Mucosa of rectum (tissue), 2 donors: ENCODE results near the gene ULK4.

Source experiments
- H3K27ac ChIP-seq, 2 donors: one replicate each; pipeline ENCODE4 v1.7.0; 2013; ENCODE audit warnings: inconsistent platforms in 2 of 2, low read depth in 2 of 2, low read length in 2 of 2
- H3K27me3 ChIP-seq, 2 donors: one replicate each; pipeline ENCODE4 v1.7.0; 2013; ENCODE audit warnings: low read length in 2 of 2; ENCODE audit not compliant: control insufficient read depth in 2 of 2, insufficient read depth in 2 of 2
- H3K36me3 ChIP-seq, 2 donors: one replicate each; pipeline ENCODE4 v1.7.0; 2013; ENCODE audit warnings: low read length in 2 of 2; ENCODE audit not compliant: control insufficient read depth in 2 of 2, insufficient read depth in 2 of 2
- H3K4me1 ChIP-seq, 2 donors: one replicate each; pipeline ENCODE4 v1.7.0; 2013; ENCODE audit warnings: low read length in 2 of 2, mild to moderate bottlenecking in 1 of 2; ENCODE audit not compliant: control insufficient read depth in 2 of 2, insufficient read depth in 2 of 2
- H3K4me3 ChIP-seq, 2 donors: one replicate each; pipeline ENCODE4 v1.7.0; 2013; ENCODE audit warnings: low read length in 2 of 2
- H3K9ac ChIP-seq, 2 donors: one replicate each; pipeline ENCODE4 v1.7.0; 2013; ENCODE audit warnings: low read length in 2 of 2, low read depth in 1 of 2, mild to moderate bottlenecking in 1 of 2
- H3K9me3 ChIP-seq, 2 donors: one replicate each; pipeline ENCODE4 v1.7.0; 2013; ENCODE audit warnings: low read length in 2 of 2; ENCODE audit not compliant: control insufficient read depth in 2 of 2
- donor health status: healthy.
- donor health status: Normal muscosa, but diverticular disease.

ULK4 gene

GRCh38 chr3:41522612-41523011, 439.3 kb downstream of the ULK4 start:
- Histone ChIP-seq H3K9ac (no peak overlapping the region), H3K27ac (no peak overlapping the region), H3K27me3 (no peaks in the 10 kb centered on the region), H3K9me3 (no peaks in the 10 kb centered on the region), H3K36me3 (no peaks in the 10 kb centered on the region), H3K4me3 (no peak overlapping the region), H3K4me1 (no peaks in the 10 kb centered on the region)

DNA sequence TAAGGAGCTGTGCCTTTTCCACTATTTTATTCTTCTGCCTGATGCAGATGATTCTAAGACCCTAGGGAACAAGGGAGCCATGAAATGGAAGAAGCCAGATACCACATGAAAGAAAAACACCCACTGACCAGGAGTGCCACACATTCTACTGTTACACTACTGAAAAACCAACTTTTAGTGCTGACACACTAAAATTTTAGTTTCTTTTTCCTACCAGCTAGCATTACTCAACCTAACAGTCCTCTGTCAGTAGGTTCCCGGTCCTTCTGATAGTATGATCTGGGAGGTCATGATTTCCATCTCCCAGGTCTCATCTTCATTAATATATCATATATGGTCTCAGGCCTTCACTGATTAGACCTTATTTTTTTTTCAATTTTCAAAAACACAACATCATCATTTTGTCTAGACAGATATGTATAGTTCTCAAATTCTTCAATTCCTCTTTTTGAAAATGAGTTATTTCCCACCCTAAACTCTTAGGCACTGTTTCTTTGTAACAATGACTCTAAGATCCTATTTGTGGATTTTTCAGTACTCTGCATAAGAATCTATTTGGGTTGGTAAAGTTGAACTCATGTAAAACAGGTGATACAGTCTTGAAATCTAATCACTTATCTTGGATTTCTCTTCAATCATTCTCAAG, 440.8 kb downstream of the ULK4 start:
- no peak overlapping the region for H3K27ac ChIP-seq
- no peaks in the 10 kb centered on the region for H3K36me3 ChIP-seq
- H3K4me1 ChIP-seq: no peaks in the 10 kb centered on the region
- H3K27me3 ChIP-seq: no peaks in the 10 kb centered on the region
- H3K9ac ChIP-seq: no peak overlapping the region
- no peaks in the 10 kb centered on the region for H3K9me3 ChIP-seq
- no peak overlapping the region for H3K4me3 ChIP-seq

DNA sequence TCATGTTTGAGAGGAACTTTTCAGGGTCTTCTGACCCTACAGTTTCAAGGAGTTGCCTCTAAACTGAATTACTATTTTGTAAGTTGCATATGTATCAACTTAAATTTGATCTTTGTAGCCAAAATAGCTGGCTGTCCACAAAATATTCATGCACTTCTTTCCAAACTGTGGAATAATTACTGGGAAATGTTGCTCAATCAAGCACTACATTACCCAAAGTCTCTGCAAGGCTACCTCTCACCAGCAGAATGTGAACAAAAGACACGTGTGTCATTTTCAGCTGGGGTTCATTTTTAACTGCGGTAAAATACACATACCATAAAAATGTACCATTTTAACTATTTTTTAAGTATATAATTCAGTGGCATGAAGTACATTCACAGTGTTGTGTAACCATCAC, 442.2 kb downstream of the ULK4 start:
- no peaks in the 10 kb centered on the region for H3K4me1 ChIP-seq
- no peak overlapping the region for H3K9ac ChIP-seq
- no peaks in the 10 kb centered on the region for H3K27me3 ChIP-seq
- no peak overlapping the region for H3K4me3 ChIP-seq
- no peaks in the 10 kb centered on the region for H3K36me3 ChIP-seq
- H3K9me3 ChIP-seq: no peaks in the 10 kb centered on the region
- no peak overlapping the region for H3K27ac ChIP-seq

DNA sequence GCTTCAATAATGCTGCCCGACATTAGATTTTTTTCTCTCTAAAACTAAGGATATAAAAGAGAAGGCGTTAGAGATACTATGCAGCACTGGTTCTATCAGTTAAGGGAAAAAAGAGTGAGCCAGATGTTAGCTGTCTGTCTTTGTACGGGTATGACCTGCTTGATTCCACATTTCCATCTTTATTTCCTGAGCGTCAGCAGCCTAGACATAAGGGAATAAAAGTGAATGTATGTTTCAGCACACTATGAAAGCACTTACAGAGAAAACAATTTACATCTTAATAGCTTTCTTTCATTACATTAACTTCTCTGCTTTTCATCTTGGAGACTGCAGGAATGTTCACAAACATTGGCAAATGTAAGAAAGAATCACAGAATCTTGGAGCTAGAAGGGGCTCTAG, 443.3 kb downstream of the ULK4 start:
- Histone ChIP-seq H3K27ac (no peak overlapping the region), H3K9me3 (no peaks in the 10 kb centered on the region), H3K36me3 (no peaks in the 10 kb centered on the region), H3K27me3 (no peaks in the 10 kb centered on the region), H3K9ac (no peak overlapping the region), H3K4me1 (no peaks in the 10 kb centered on the region), H3K4me3 (no peak overlapping the region)

DNA sequence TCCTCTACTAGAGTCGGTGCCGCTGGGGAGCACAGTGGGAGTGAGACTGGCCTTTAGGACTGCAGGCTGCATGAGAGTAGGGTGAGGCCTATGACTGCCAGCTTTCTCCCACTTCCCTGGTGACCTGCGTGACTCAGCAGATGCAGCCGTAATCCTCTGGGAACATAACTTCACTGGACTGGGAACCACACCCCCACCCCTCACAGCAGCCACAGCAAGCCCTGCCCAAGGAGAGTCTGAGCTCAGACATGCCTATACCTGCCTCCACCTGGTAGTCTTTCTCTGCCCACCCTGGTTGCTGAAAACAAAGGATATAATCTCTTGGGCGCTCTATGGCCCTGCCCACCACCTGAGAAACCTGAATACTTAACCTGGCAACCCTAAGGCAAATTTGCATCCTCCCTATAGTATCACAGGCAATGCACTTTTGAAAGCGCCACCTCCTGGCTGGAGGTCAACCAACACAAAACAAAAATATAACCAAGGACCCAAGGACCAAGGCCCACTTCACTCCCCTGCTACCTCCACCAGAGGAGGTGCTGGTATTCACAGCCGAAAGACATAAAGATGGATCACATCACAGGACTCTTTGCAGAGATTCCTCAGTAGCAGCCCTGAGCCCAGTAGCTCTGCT, 453.7 kb downstream of the ULK4 start:
- Histone ChIP-seq H3K9ac (no peak overlapping the region), H3K4me3 (no peak overlapping the region), H3K27me3 (no peaks in the 10 kb centered on the region), H3K27ac (no peak overlapping the region), H3K36me3 (no peaks in the 10 kb centered on the region), H3K4me1 (no peaks in the 10 kb centered on the region), H3K9me3 (peaks cover 0 to 2% of the 10 kb centered on the region in 2 donors)

GRCh38 chr3:41507336-41508062, 454.4 kb downstream of the ULK4 start:
- Histone ChIP-seq H3K36me3 (no peaks in the 10 kb centered on the region), H3K9me3 (peaks cover 0 to 2% of the 10 kb centered on the region in 2 donors), H3K27me3 (no peaks in the 10 kb centered on the region), H3K4me3 (no peak overlapping the region), H3K9ac (no peak overlapping the region), H3K4me1 (no peaks in the 10 kb centered on the region), H3K27ac (no peak overlapping the region)

GRCh38 chr3:41503998-41504623, 457.8 kb downstream of the ULK4 start:
- Histone ChIP-seq H3K27me3 (no peaks in the 10 kb centered on the region), H3K36me3 (no peaks in the 10 kb centered on the region), H3K4me1 (no peaks in the 10 kb centered on the region), H3K9me3 (no peaks in the 10 kb centered on the region), H3K4me3 (no peak overlapping the region), H3K27ac (no peak overlapping the region), H3K9ac (no peak overlapping the region)

DNA sequence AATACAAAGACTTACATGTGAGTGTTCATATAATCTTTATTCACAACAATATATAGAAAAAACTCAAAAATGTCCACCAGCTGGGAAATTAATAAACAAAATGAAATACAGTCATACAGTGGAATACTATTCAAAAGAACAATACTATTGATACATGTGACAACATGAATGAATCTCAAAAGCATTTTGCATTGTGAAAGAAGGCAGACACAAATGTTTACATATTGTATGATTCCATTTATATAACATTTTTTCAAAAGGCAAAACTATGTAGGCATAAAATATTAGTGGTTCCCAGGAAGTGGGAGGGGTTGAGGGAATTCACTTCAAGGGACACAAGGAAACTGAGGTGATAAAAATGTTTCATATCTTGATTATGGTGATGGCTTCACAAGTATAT, 459.4 kb downstream of the ULK4 start:
- Histone ChIP-seq H3K27ac (no peak overlapping the region), H3K4me1 (no peaks in the 10 kb centered on the region), H3K27me3 (no peaks in the 10 kb centered on the region), H3K9me3 (no peaks in the 10 kb centered on the region), H3K9ac (no peak overlapping the region), H3K4me3 (no peak overlapping the region), H3K36me3 (no peaks in the 10 kb centered on the region)

GRCh38 chr3:41502023-41502422, 459.9 kb downstream of the ULK4 start:
- no peak overlapping the region for H3K27ac ChIP-seq
- no peak overlapping the region for H3K4me3 ChIP-seq

DNA sequence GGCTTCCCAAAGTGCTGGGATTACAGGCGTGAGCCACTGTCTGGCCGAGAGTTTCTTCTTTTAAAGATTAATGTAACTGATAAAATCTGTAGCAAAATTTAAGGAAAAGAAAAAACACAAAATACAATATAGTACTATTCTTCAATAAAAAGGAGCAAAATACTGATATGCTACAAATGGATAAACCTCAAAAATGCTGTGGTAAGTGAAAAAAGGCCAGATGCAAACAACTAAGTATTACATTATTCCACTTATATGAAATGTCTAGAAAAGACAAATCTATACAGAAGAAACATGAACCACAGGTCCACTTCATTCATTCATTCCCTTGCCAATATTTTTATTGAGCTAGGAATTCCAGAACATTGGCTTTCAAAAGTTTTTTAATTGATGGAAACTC, 463.1 kb downstream of the ULK4 start:
- H3K9me3 ChIP-seq: no peaks in the 10 kb centered on the region
- no peak overlapping the region for H3K4me3 ChIP-seq
- no peak overlapping the region for H3K27ac ChIP-seq
- no peaks in the 10 kb centered on the region for H3K36me3 ChIP-seq
- no peaks in the 10 kb centered on the region for H3K4me1 ChIP-seq
- no peak overlapping the region for H3K9ac ChIP-seq
- no peaks in the 10 kb centered on the region for H3K27me3 ChIP-seq

More at GRCh38 chr3:41502023-41502422, 459.9 kb downstream of the ULK4 start:
- no peaks in the 10 kb centered on the region for H3K27me3 ChIP-seq
- no peaks in the 10 kb centered on the region for H3K36me3 ChIP-seq
- H3K4me1 ChIP-seq: no peaks in the 10 kb centered on the region
- H3K9ac ChIP-seq: no peak overlapping the region
- H3K9me3 ChIP-seq: no peaks in the 10 kb centered on the region
